Measurements from ENCODE around the gene FBXL14. TPM values are rescaled to one million over a fixed set of nuclear protein-coding genes. Genes with fewer than 3 reads are reported as not detected.

The FBXL14 gene
- total RNA-seq, 3 donors from 2014 or later: 8.2 to 12.9 (median 8.5) TPM

- DNase-seq (ENCODE audit: low spot score in 2 of 2): no peak
- Histone ChIP-seq H3K27ac (no peak overlapping the region), H3K4me1 (no peaks in the 10 kb centered on the region), H3K27me3 (peaks cover 1 to 23% of the 10 kb centered on the region in 2 donors), H3K9me3 (no peaks in the 10 kb centered on the region), H3K4me3 (no peak overlapping the region), H3K36me3 (no peaks in the 10 kb centered on the region)
- intact Hi-C loops (cut with DNase I; ENCODE audit: low total_unique reads): no loop called here
- no peak for TF ChIP-seq POLR2AphosphoS5 (IDR thresholded peaks at IDR 0.05)
- TF ChIP-seq CTCF (IDR thresholded peaks at IDR 0.05): no peak
- TF ChIP-seq POLR2A (IDR thresholded peaks at IDR 0.05): no peak
These were observed 57.6 kb downstream of the FBXL14 start for GRCh38 chr12:1536817-1537216.

GRCh38 chr12:1534748-1535147 is 59.6 kb downstream of the FBXL14 start:
- intact Hi-C loops (cut with DNase I; ENCODE audit: low total_unique reads): no loop called here
- Histone ChIP-seq H3K9me3 (no peaks in the 10 kb centered on the region), H3K27me3 (peaks cover 7 to 35% of the 10 kb centered on the region in 2 donors), H3K36me3 (no peaks in the 10 kb centered on the region), H3K4me1 (peaks cover 0 to 6% of the 10 kb centered on the region in 2 donors), H3K4me3 (no peak overlapping the region), H3K27ac (no peak overlapping the region)
- TF ChIP-seq CTCF (IDR thresholded peaks at IDR 0.05) (no peak), POLR2A (IDR thresholded peaks at IDR 0.05) (no peak), POLR2AphosphoS5 (IDR thresholded peaks at IDR 0.05) (no peak)
- peak in 1 of 2 donors; percentile 17 for DNase-seq (ENCODE audit: low spot score in 2 of 2)

GRCh38 chr12:1533602-1534304 is 60.6 kb downstream of the FBXL14 start:
- TF ChIP-seq POLR2AphosphoS5 (IDR thresholded peaks at IDR 0.05) (no peak), POLR2A (IDR thresholded peaks at IDR 0.05) (no peak), CTCF (IDR thresholded peaks at IDR 0.05) (no peak)
- Histone ChIP-seq H3K27me3 (peaks cover 9 to 41% of the 10 kb centered on the region in 2 donors), H3K9me3 (no peaks in the 10 kb centered on the region), H3K4me1 (peaks cover 0 to 8% of the 10 kb centered on the region in 2 donors), H3K27ac (no peak overlapping the region), H3K36me3 (no peaks in the 10 kb centered on the region), H3K4me3 (peak overlapping the region in 1 of 3 donors; percentile 27)
- peak in 1 of 2 donors; percentile 39 for DNase-seq (ENCODE audit: low spot score in 2 of 2)
- intact Hi-C loops (cut with DNase I; ENCODE audit: low total_unique reads): no loop called here

GRCh38 chr12:1533205-1533601 is 61.2 kb downstream of the FBXL14 start:
- no peak for TF ChIP-seq POLR2AphosphoS5 (IDR thresholded peaks at IDR 0.05)
- TF ChIP-seq CTCF (IDR thresholded peaks at IDR 0.05): no peak
- no peak for TF ChIP-seq POLR2A (IDR thresholded peaks at IDR 0.05)
- H3K36me3 ChIP-seq: no peaks in the 10 kb centered on the region
- H3K4me1 ChIP-seq: peaks cover 0 to 8% of the 10 kb centered on the region in 2 donors
- intact Hi-C loops (cut with DNase I; ENCODE audit: low total_unique reads): no loop called here
- H3K27ac ChIP-seq: no peak overlapping the region
- H3K9me3 ChIP-seq: no peaks in the 10 kb centered on the region
- peak overlapping the region in 1 of 3 donors; percentile 27 for H3K4me3 ChIP-seq
- no peak for DNase-seq (ENCODE audit: low spot score in 2 of 2)
- H3K27me3 ChIP-seq: peaks cover 9 to 41% of the 10 kb centered on the region in 2 donors

GRCh38 chr12:1532375-1533165 is 61.8 kb downstream of the FBXL14 start:
- H3K9me3 ChIP-seq: no peaks in the 10 kb centered on the region
- intact Hi-C loops (cut with DNase I; ENCODE audit: low total_unique reads): no loop called here
- H3K4me3 ChIP-seq: no peak overlapping the region
- DNase-seq (ENCODE audit: low spot score in 2 of 2): peak in 1 of 2 donors; percentile 19
- no peak for TF ChIP-seq POLR2A (IDR thresholded peaks at IDR 0.05)
- TF ChIP-seq POLR2AphosphoS5 (IDR thresholded peaks at IDR 0.05): no peak
- no peak for TF ChIP-seq CTCF (IDR thresholded peaks at IDR 0.05)
- peaks cover 0 to 8% of the 10 kb centered on the region in 2 donors for H3K4me1 ChIP-seq
- H3K27me3 ChIP-seq: peaks cover 9 to 41% of the 10 kb centered on the region in 2 donors
- H3K27ac ChIP-seq: no peak overlapping the region
- H3K36me3 ChIP-seq: no peaks in the 10 kb centered on the region

Data from breast epithelium (tissue), 4 donors.